ENCODE data around the gene ROBO1. TPM values are rescaled to one million over a fixed set of nuclear protein-coding genes. Genes with fewer than 3 reads are reported as not detected.

Gene ROBO1
- total and polyA plus RNA-seq, 2 of the 13 experiments (the other 11 are each of a cell fraction or from before 2014, with no cell fraction given) = 52.2 to 71.0 TPM

DNA sequence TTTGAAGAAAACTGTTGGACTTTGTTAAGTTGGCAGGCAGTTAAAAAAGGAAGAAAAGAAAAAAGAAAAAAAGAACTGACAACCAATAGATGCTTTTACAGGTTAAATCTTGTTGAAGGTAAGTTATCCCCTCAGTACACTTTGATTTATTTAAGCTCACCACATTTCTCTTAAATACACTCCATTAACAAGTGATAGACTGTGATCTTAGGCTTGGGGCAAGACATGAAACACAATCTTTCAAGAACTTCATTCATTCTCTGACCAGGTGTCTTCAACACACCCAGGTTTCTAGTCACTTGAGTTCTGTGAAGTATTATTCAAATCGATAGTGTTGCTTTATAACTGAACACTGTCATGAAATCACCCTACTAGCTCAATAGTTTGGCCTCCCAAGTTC, 751.9 kb downstream of the ROBO1 start:
- H2AFZ ChIP-seq (ENCODE audit: low read length) = no peak overlapping the region
- peak overlapping the region; percentile 88 for H3K9ac ChIP-seq (ENCODE audit: insufficient read depth, low read depth, low read length)
- peak overlapping the region; percentile 33 for H3K27ac ChIP-seq (ENCODE audit: extremely low read length, insufficient read depth, low read length)
- DNase-seq (ENCODE audit: low spot score) (no peak), FAIRE-seq (no peak), ATAC-seq (no peak)
- BruUV-seq (replicated peaks) = no TSS peak
- H3K79me2 ChIP-seq (ENCODE audit: insufficient read depth, low read length) = peaks cover 93% of the 10 kb centered on the region
- H3K9me3 ChIP-seq (ENCODE audit: low read length) = no peaks in the 10 kb centered on the region
- H4K20me1 ChIP-seq (ENCODE audit: insufficient read depth, low read length) = peaks cover 20% of the 10 kb centered on the region
- WGBS (ENCODE audit: low lambda C conversion rate) = 0% methylated on average over 1 of the region's 1 CpG
- no peaks in the 10 kb centered on the region; a peak in 1 of 5 replicates for H3K27me3 ChIP-seq (ENCODE audit: control insufficient read depth in 1 of 2, insufficient read depth in 2 of 2, low read length in 2 of 2)
- peak; percentile 48; the same call in 1 of the 2 replicates for TF ChIP-seq RBFOX2 (IDR thresholded peaks at IDR 0.05; ENCODE audit: low read depth, low read length)
- TF ChIP-seq HOXA5 (CRISPR knock-in tag; IDR thresholded peaks at IDR 0.05) = no peak
- H3K4me2 ChIP-seq (ENCODE audit: low read depth, low read length) = peak overlapping the region; percentile 82
- intact Hi-C loops (cut with micrococcal nuclease; ENCODE audit: unreplicated experiment) = loop anchor here (5.0 kb wide), 1 partner anchor 184 kb away; no protein-coding TSS in a partner anchor
- no peaks in the 10 kb centered on the region for H3K36me3 ChIP-seq (replicated peaks in 1 of 2; ENCODE audit: control insufficient read depth in 1 of 2, insufficient read depth in 2 of 2, low read length in 2 of 2)
- H3K4me3 ChIP-seq (replicated peaks in 1 of 3; ENCODE audit: insufficient read depth in 1 of 3, low read depth in 2 of 3, low read length in 3 of 3) = peak overlapping the region; percentile 95 to 98 (median 95)
- in situ Hi-C loops (cut with HindIII; ENCODE audit: extremely low pct_ligation_motif_present, low pct_unique_long_range_greater_than_20kb) = loop anchor here (5.0 kb wide), 1 partner anchor 349 kb away; no protein-coding TSS in a partner anchor
- peaks cover 48% of the 10 kb centered on the region for H3K4me1 ChIP-seq (ENCODE audit: insufficient read depth, low read length)
- ChIA-PET CTCF (ENCODE audit: low intra/inter-chr PET ratio, low total read pairs) (no interaction called here), POLR2A (interaction anchor here (1.3 to 1.7 kb wide), 2 partner anchors 10 to 97 kb away, joined by 4 to 5 read pairs; no protein-coding TSS in a partner anchor)

GRCh38 chr3:79012946-79013362, 754.8 kb downstream of the ROBO1 start:
- peaks cover 0 to 2% of the 10 kb centered on the region in 2 experiments; a peak in 1 of 5 replicates for H3K36me3 ChIP-seq (replicated peaks in 1 of 2; ENCODE audit: control insufficient read depth in 1 of 2, insufficient read depth in 2 of 2, low read length in 2 of 2)
- intact Hi-C loops (cut with micrococcal nuclease; ENCODE audit: unreplicated experiment) = no loop called here
- H3K79me2 ChIP-seq (ENCODE audit: insufficient read depth, low read length) = peaks cover 99% of the 10 kb centered on the region
- H3K9ac ChIP-seq (ENCODE audit: insufficient read depth, low read depth, low read length) = 0 out of 2 replicates have a peak overlapping the region, but pooled peaks have one; percentile 1
- H3K9me3 ChIP-seq (ENCODE audit: low read length) = no peaks in the 10 kb centered on the region
- no TSS peak for BruUV-seq (replicated peaks)
- H4K20me1 ChIP-seq (ENCODE audit: insufficient read depth, low read length) = peaks cover 20% of the 10 kb centered on the region
- DNase-seq (ENCODE audit: low spot score) = no peak
- no peak overlapping the region for H2AFZ ChIP-seq (ENCODE audit: low read length)
- peak overlapping the region; percentile 82 for H3K4me2 ChIP-seq (ENCODE audit: low read depth, low read length)
- ATAC-seq = peak; percentile 14; the same call in 2 of the 3 replicates
- WGBS (ENCODE audit: low lambda C conversion rate) = 47% methylated on average over 2 of the region's 2 CpGs
- H3K4me3 ChIP-seq (replicated peaks in 1 of 3; ENCODE audit: insufficient read depth in 1 of 3, low read depth in 2 of 3, low read length in 3 of 3) = peak overlapping the region in 2 of 3 experiments; percentile 20 to 33; a peak in 5 of 6 replicates
- in situ Hi-C loops (cut with HindIII; ENCODE audit: extremely low pct_ligation_motif_present, low pct_unique_long_range_greater_than_20kb) = no loop called here
- no peak for FAIRE-seq
- H3K27me3 ChIP-seq (ENCODE audit: control insufficient read depth in 1 of 2, insufficient read depth in 2 of 2, low read length in 2 of 2) = no peaks in the 10 kb centered on the region; a peak in 1 of 5 replicates
- H3K4me1 ChIP-seq (ENCODE audit: insufficient read depth, low read length) = peaks cover 53% of the 10 kb centered on the region
- ChIA-PET POLR2A (no interaction called here), CTCF (ENCODE audit: low intra/inter-chr PET ratio, low total read pairs) (no interaction called here)
- no peak overlapping the region for H3K27ac ChIP-seq (ENCODE audit: extremely low read length, insufficient read depth, low read length)
- TF ChIP-seq RBFOX2 (IDR thresholded peaks at IDR 0.05; ENCODE audit: low read depth, low read length) = peak; percentile 3; the same call in 1 of the 2 replicates
- no peak for TF ChIP-seq FOXC1 (CRISPR knock-in tag; IDR thresholded peaks at IDR 0.05; ENCODE audit: borderline replicate concordance)
- no peak for TF ChIP-seq ZNF484 (CRISPR knock-in tag; IDR thresholded peaks at IDR 0.05; ENCODE audit: borderline replicate concordance, low read depth)
- TF ChIP-seq ZNF747 (CRISPR knock-in tag; IDR thresholded peaks at IDR 0.05; ENCODE audit: borderline replicate concordance) = no peak
- TF ChIP-seq, protein P1, sequence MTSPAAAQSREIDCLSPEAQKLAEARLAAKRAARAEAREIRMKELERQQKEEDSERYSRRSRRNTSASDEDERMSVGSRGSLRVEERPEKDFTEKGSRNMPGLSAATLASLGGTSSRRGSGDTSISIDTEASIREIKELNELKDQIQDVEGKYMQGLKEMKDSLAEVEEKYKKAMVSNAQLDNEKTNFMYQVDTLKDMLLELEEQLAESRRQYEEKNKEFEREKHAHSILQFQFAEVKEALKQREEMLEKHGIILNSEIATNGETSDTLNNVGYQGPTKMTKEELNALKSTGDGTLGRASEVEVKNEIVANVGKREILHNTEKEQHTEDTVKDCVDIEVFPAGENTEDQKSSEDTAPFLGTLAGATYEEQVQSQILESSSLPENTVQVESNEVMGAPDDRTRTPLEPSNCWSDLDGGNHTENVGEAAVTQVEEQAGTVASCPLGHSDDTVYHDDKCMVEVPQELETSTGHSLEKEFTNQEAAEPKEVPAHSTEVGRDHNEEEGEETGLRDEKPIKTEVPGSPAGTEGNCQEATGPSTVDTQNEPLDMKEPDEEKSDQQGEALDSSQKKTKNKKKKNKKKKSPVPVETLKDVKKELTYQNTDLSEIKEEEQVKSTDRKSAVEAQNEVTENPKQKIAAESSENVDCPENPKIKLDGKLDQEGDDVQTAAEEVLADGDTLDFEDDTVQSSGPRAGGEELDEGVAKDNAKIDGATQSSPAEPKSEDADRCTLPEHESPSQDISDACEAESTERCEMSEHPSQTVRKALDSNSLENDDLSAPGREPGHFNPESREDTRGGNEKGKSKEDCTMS (CRISPR knock-in tag; conservative IDR thresholded peaks at IDR 0.05) = no peak
